Measurements from ENCODE around the gene BANF1. TPM values are rescaled to one million over a fixed set of nuclear protein-coding genes. Genes with fewer than 3 reads are reported as not detected.

The BANF1 gene
- total and polyA plus RNA-seq, 7 experiments from 2014 or later, result 54.5 to 234 (median 107) TPM

GRCh38 chr11:66015936-66016792 lies 13.9 kb downstream of the BANF1 start:
- POLR2A ChIA-PET, result no interaction called here

GRCh38 chr11:66016793-66017177 lies 14.5 kb downstream of the BANF1 start:
- CTCF ChIA-PET, result no interaction called here
- H3K4me1 Mint-ChIP-seq, result peaks cover 0 to 11% (median 0%) of the 10 kb centered on the region in 7 donors
- Histone ChIP-seq H3K4me1 (ENCODE audit: control insufficient read depth in 2 of 2, insufficient read depth in 2 of 2, low read length in 2 of 2) (peaks cover 0 to 6% of the 10 kb centered on the region in 2 donors), H3K4me3 (ENCODE audit: low read length) (no peak overlapping the region), H3K36me3 (ENCODE audit: control insufficient read depth in 2 of 3, insufficient read depth in 3 of 3, low read length in 3 of 3) (no peaks in the 10 kb centered on the region), H3K27ac (ENCODE audit: low read depth, low read length) (no peak overlapping the region), H3K27me3 (ENCODE audit: control insufficient read depth in 2 of 2, insufficient read depth in 2 of 2, low read length in 2 of 2) (peaks cover 0 to 13% of the 10 kb centered on the region in 2 donors), H3K9me3 (ENCODE audit: control insufficient read depth in 2 of 3, low read length in 3 of 3) (no peaks in the 10 kb centered on the region)
- H3K27ac Mint-ChIP-seq, result no peak overlapping the region
- no peak for ATAC-seq
- intact Hi-C loops (cut with micrococcal nuclease), result no loop called here
- no peaks in the 10 kb centered on the region for H3K36me3 Mint-ChIP-seq
- no peak overlapping the region for H3K4me3 Mint-ChIP-seq
- no peaks in the 10 kb centered on the region for H3K9me3 Mint-ChIP-seq
- POLR2A ChIA-PET, result interaction anchor here (0.9 kb wide), 1 partner anchor 26 kb away, joined by 3 read pairs; no protein-coding TSS in a partner anchor
- peaks cover 0 to 18% (median 6%) of the 10 kb centered on the region in 5 donors for H3K27me3 Mint-ChIP-seq
- DNase-seq, result no peak

More at GRCh38 chr11:66015936-66016792, 13.9 kb downstream of the BANF1 start:
- CTCF ChIA-PET, result no interaction called here
- Histone ChIP-seq H3K27ac (ENCODE audit: low read depth, low read length) (no peak overlapping the region), H3K9me3 (ENCODE audit: control insufficient read depth in 2 of 3, low read length in 3 of 3) (no peaks in the 10 kb centered on the region), H3K4me3 (ENCODE audit: low read length) (no peak overlapping the region), H3K36me3 (ENCODE audit: control insufficient read depth in 2 of 3, insufficient read depth in 3 of 3, low read length in 3 of 3) (no peaks in the 10 kb centered on the region), H3K27me3 (ENCODE audit: control insufficient read depth in 2 of 2, insufficient read depth in 2 of 2, low read length in 2 of 2) (peaks cover 0 to 13% of the 10 kb centered on the region in 2 donors), H3K4me1 (ENCODE audit: control insufficient read depth in 2 of 2, insufficient read depth in 2 of 2, low read length in 2 of 2) (peaks cover 0 to 8% of the 10 kb centered on the region in 2 donors)
- no peak overlapping the region for H3K27ac Mint-ChIP-seq
- no peaks in the 10 kb centered on the region for H3K9me3 Mint-ChIP-seq
- H3K27me3 Mint-ChIP-seq, result peaks cover 0 to 22% (median 6%) of the 10 kb centered on the region in 5 donors
- DNase-seq, result no peak
- intact Hi-C loops (cut with micrococcal nuclease), result no loop called here
- H3K4me3 Mint-ChIP-seq, result no peak overlapping the region
- peaks cover 0 to 9% (median 0%) of the 10 kb centered on the region in 7 donors for H3K4me1 Mint-ChIP-seq
- no peaks in the 10 kb centered on the region for H3K36me3 Mint-ChIP-seq
- ATAC-seq, result no peak

- Mint-ChIP-seq H3K4me3 (no peak overlapping the region), H3K9me3 (no peaks in the 10 kb centered on the region), H3K27me3 (peaks cover 0 to 13% (median 6%) of the 10 kb centered on the region in 5 donors), H3K4me1 (peaks cover 0 to 13% (median 0%) of the 10 kb centered on the region in 7 donors), H3K27ac (no peak overlapping the region), H3K36me3 (no peaks in the 10 kb centered on the region)
- H3K9me3 ChIP-seq (ENCODE audit: control insufficient read depth in 2 of 3, low read length in 3 of 3), result no peaks in the 10 kb centered on the region
- peaks cover 0 to 13% of the 10 kb centered on the region in 2 donors for H3K27me3 ChIP-seq (ENCODE audit: control insufficient read depth in 2 of 2, insufficient read depth in 2 of 2, low read length in 2 of 2)
- H3K4me1 ChIP-seq (ENCODE audit: control insufficient read depth in 2 of 2, insufficient read depth in 2 of 2, low read length in 2 of 2), result peaks cover 0 to under 1% of the 10 kb centered on the region in 2 donors
- no peak overlapping the region for H3K27ac ChIP-seq (ENCODE audit: low read depth, low read length)
- H3K4me3 ChIP-seq (ENCODE audit: low read length), result no peak overlapping the region
- ChIA-PET CTCF (no interaction called here), POLR2A (interaction anchor here (0.9 kb wide), 1 partner anchor 26 kb away, joined by 3 read pairs; no protein-coding TSS in a partner anchor)
- no peak for DNase-seq
- ATAC-seq, result no peak
- no peaks in the 10 kb centered on the region for H3K36me3 ChIP-seq (ENCODE audit: control insufficient read depth in 2 of 3, insufficient read depth in 3 of 3, low read length in 3 of 3)
- intact Hi-C loops (cut with micrococcal nuclease), result no loop called here
Measured at GRCh38 chr11:66017321-66017720, 15.0 kb downstream of the BANF1 start.

- ChIA-PET CTCF (interaction anchor here (1.3 kb wide), 1 partner anchor 11 kb away, joined by 3 read pairs; no protein-coding TSS in a partner anchor), POLR2A (no interaction called here)
- H3K4me3 ChIP-seq (ENCODE audit: low read length), result no peak overlapping the region
- Mint-ChIP-seq H3K27me3 (peaks cover 0 to 9% (median 4%) of the 10 kb centered on the region in 5 donors), H3K27ac (no peak overlapping the region), H3K4me3 (no peak overlapping the region), H3K36me3 (no peaks in the 10 kb centered on the region), H3K4me1 (peaks cover 4 to 17% (median 5%) of the 10 kb centered on the region in 7 donors), H3K9me3 (no peaks in the 10 kb centered on the region)
- DNase-seq, result no peak
- no peak for ATAC-seq
- no peak overlapping the region for H3K27ac ChIP-seq (ENCODE audit: low read depth, low read length)
- no peaks in the 10 kb centered on the region for H3K27me3 ChIP-seq (ENCODE audit: control insufficient read depth in 2 of 2, insufficient read depth in 2 of 2, low read length in 2 of 2)
- intact Hi-C loops (cut with micrococcal nuclease), result no loop called here
- no peaks in the 10 kb centered on the region for H3K36me3 ChIP-seq (ENCODE audit: control insufficient read depth in 2 of 3, insufficient read depth in 3 of 3, low read length in 3 of 3)
- H3K9me3 ChIP-seq (ENCODE audit: control insufficient read depth in 2 of 3, low read length in 3 of 3), result no peaks in the 10 kb centered on the region
- H3K4me1 ChIP-seq (ENCODE audit: control insufficient read depth in 2 of 2, insufficient read depth in 2 of 2, low read length in 2 of 2), result peaks cover 0 to 5% of the 10 kb centered on the region in 2 donors
Measured at GRCh38 chr11:66020212-66020611, 17.9 kb downstream of the BANF1 start.

- Mint-ChIP-seq H3K27me3 (peaks cover 0 to 9% (median 4%) of the 10 kb centered on the region in 5 donors), H3K9me3 (no peaks in the 10 kb centered on the region), H3K27ac (no peak overlapping the region), H3K36me3 (no peaks in the 10 kb centered on the region), H3K4me1 (peaks cover 4 to 17% (median 5%) of the 10 kb centered on the region in 7 donors), H3K4me3 (peak overlapping the region in 1 of 10 donors; percentile 17)
- Histone ChIP-seq H3K4me1 (ENCODE audit: control insufficient read depth in 2 of 2, insufficient read depth in 2 of 2, low read length in 2 of 2) (peaks cover 0 to 5% of the 10 kb centered on the region in 2 donors), H3K4me3 (ENCODE audit: low read length) (no peak overlapping the region), H3K27me3 (ENCODE audit: control insufficient read depth in 2 of 2, insufficient read depth in 2 of 2, low read length in 2 of 2) (no peaks in the 10 kb centered on the region), H3K27ac (ENCODE audit: low read depth, low read length) (no peak overlapping the region), H3K36me3 (ENCODE audit: control insufficient read depth in 2 of 3, insufficient read depth in 3 of 3, low read length in 3 of 3) (no peaks in the 10 kb centered on the region), H3K9me3 (ENCODE audit: control insufficient read depth in 2 of 3, low read length in 3 of 3) (no peaks in the 10 kb centered on the region)
- CTCF ChIA-PET, result interaction anchor here (0.6 kb wide), 1 partner anchor 16 kb away, joined by 3 read pairs; no protein-coding TSS in a partner anchor
- ATAC-seq (peak; percentile 83), DNase-seq (peak in 1 of 9 donors; percentile 50)
- POLR2A ChIA-PET, result no interaction called here
- intact Hi-C loops (cut with micrococcal nuclease), result no loop called here
Measured at GRCh38 chr11:66020618-66021357, 18.5 kb downstream of the BANF1 start.

- intact Hi-C loops (cut with micrococcal nuclease), result loop anchor here (1.0 kb wide), 8 partner anchors 20 to 316 kb away; partner anchors contain the start of genes BANF1 (in 2 of the 2), EIF1AD (in 2 of the 2) and FIBP (in 1 of the 2)
Measured at GRCh38 chr11:66022401-66023185, 20.3 kb downstream of the BANF1 start.

More at GRCh38 chr11:66022401-66023185, 20.3 kb downstream of the BANF1 start:
- Histone ChIP-seq H3K9me3 (ENCODE audit: control insufficient read depth in 2 of 3, low read length in 3 of 3) (no peaks in the 10 kb centered on the region), H3K4me1 (ENCODE audit: control insufficient read depth in 2 of 2, insufficient read depth in 2 of 2, low read length in 2 of 2) (peaks cover 0 to 5% of the 10 kb centered on the region in 2 donors), H3K36me3 (ENCODE audit: control insufficient read depth in 2 of 3, insufficient read depth in 3 of 3, low read length in 3 of 3) (no peaks in the 10 kb centered on the region), H3K27me3 (ENCODE audit: control insufficient read depth in 2 of 2, insufficient read depth in 2 of 2, low read length in 2 of 2) (no peaks in the 10 kb centered on the region), H3K4me3 (ENCODE audit: low read length) (peak overlapping the region; percentile 39), H3K27ac (ENCODE audit: low read depth, low read length) (no peak overlapping the region)
- Mint-ChIP-seq H3K27me3 (peaks cover 0 to 9% (median 4%) of the 10 kb centered on the region in 5 donors), H3K9me3 (no peaks in the 10 kb centered on the region), H3K4me1 (peaks cover 4 to 17% (median 5%) of the 10 kb centered on the region in 7 donors), H3K36me3 (no peaks in the 10 kb centered on the region), H3K4me3 (peak overlapping the region in 9 of 10 donors; percentile 4 to 73 (median 45)), H3K27ac (peak overlapping the region in 1 of 9 donors; percentile 59)
- DNase-seq, result peak; percentile 52 to 89 (median 69)
- ChIA-PET CTCF (interaction anchor here (0.6 to 2.0 kb wide), 23 partner anchors 9 to 479 kb away, joined by 3 to 8 read pairs (median 3); partner anchors contain the start of genes BANF1, CST6 and KAT5), POLR2A (interaction anchor here (0.8 to 1.4 kb wide), 6 partner anchors 15 to 311 kb away, joined by 3 to 5 read pairs (median 4); partner anchors contain the start of genes BANF1 and EIF1AD)
- peak; percentile 92 for ATAC-seq
